Astrocyte (in vitro differentiated cells and primary cell): ENCODE data around the gene LRIG1. TPM values are rescaled to one million over a fixed set of nuclear protein-coding genes. Genes with fewer than 3 reads are reported as not detected.

Experiments used
- DNase-seq: peaks from one replicate; pipeline ENCODE4 v3.0.0-alpha.2; 2010; ENCODE audit warnings: low read depth
- FAIRE-seq: peaks from 2 replicates; lab custom pipeline; 2011; peaks lifted over from hg19 to GRCh38; lab: Jason Lieb, UNC
- H2AFZ ChIP-seq: 2 replicates; pipeline ENCODE4 v1.6.0; 2012; ENCODE audit warnings: low read depth, low read length, inconsistent platforms
- H3K27ac ChIP-seq: 2 replicates; pipeline ENCODE4 v1.5.1; 2011; ENCODE audit warnings: low read depth, low read length, inconsistent platforms
- H3K27me3 ChIP-seq: 2 replicates; pipeline ENCODE4 v1.6.0; 2011; ENCODE audit warnings: low read length, inconsistent platforms; ENCODE audit not compliant: insufficient read depth
- H3K36me3 ChIP-seq: 2 replicates; pipeline ENCODE4 v1.5.1; 2011; ENCODE audit warnings: low read length, inconsistent platforms; ENCODE audit not compliant: insufficient read depth
- H3K4me1 ChIP-seq: 2 replicates; pipeline ENCODE4 v1.5.1; 2011; ENCODE audit warnings: low read length, inconsistent platforms; ENCODE audit not compliant: insufficient read depth
- H3K4me2 ChIP-seq: 2 replicates; pipeline ENCODE4 v1.6.0; 2012; ENCODE audit warnings: low read length, inconsistent platforms
- H3K4me3 ChIP-seq: 2 replicates; pipeline ENCODE4 v1.5.1; 2011; ENCODE audit warnings: low read depth, mild to moderate bottlenecking, low read length, inconsistent platforms; ENCODE audit not compliant: insufficient read depth
- H3K79me2 ChIP-seq: 2 replicates; pipeline ENCODE4 v1.6.0; 2012; ENCODE audit warnings: mild to moderate bottlenecking, low read length, inconsistent platforms; ENCODE audit not compliant: insufficient read depth
- H3K9ac ChIP-seq: 2 replicates; pipeline ENCODE4 v1.6.0; 2012; ENCODE audit warnings: mild to moderate bottlenecking, low read length, inconsistent platforms
- H3K9me3 ChIP-seq: 2 replicates; pipeline ENCODE4 v1.5.1; 2012; ENCODE audit warnings: low read depth, mild to moderate bottlenecking, low read length, inconsistent platforms; ENCODE audit not compliant: insufficient read depth
- H4K20me1 ChIP-seq: 2 replicates; pipeline ENCODE4 v1.6.0; 2012; ENCODE audit warnings: low read length, inconsistent platforms; ENCODE audit not compliant: insufficient read depth
- H3K27ac Mint-ChIP-seq: one replicate; pipeline ENCODE4 v1.8.0; 2021; ENCODE audit warnings: mild to moderate bottlenecking, mixed read lengths; ENCODE audit not compliant: unreplicated experiment
- H3K27me3 Mint-ChIP-seq: one replicate; pipeline ENCODE4 v1.8.0; 2021; ENCODE audit warnings: low read depth, mixed read lengths; ENCODE audit not compliant: unreplicated experiment
- H3K36me3 Mint-ChIP-seq: one replicate; pipeline ENCODE4 v1.8.0; 2021; ENCODE audit warnings: low read depth, mixed read lengths; ENCODE audit not compliant: unreplicated experiment
- H3K4me1 Mint-ChIP-seq: one replicate; pipeline ENCODE4 v1.8.0; 2021; ENCODE audit warnings: low read depth, mixed read lengths; ENCODE audit not compliant: unreplicated experiment
- H3K4me3 Mint-ChIP-seq: one replicate; pipeline ENCODE4 v1.8.0; 2021; ENCODE audit warnings: mild to moderate bottlenecking, moderate library complexity, mixed read lengths; ENCODE audit not compliant: unreplicated experiment
- H3K9me3 Mint-ChIP-seq: one replicate; pipeline ENCODE4 v1.8.0; 2021; ENCODE audit warnings: mild to moderate bottlenecking, mixed read lengths; ENCODE audit not compliant: unreplicated experiment
- CTCF ChIP-seq: IDR thresholded peaks from 2 replicates; pipeline ENCODE4 v1.5.1; 2011; ENCODE audit warnings: low read depth, mild to moderate bottlenecking, inconsistent platforms, low read length, moderate library complexity; ENCODE audit not compliant: insufficient read depth
- EZH2 ChIP-seq: IDR thresholded peaks from 2 replicates; pipeline ENCODE4 v1.6.1; 2012; ENCODE audit warnings: mild to moderate bottlenecking, low read length, inconsistent platforms; ENCODE audit not compliant: insufficient read depth
- total RNA-seq: library from RNA; stranded (reverse); gene quantifications from 2 replicates; pipeline ENCODE4 v1.2.1, GENCODE V29; 2021

Gene LRIG1
- total RNA-seq, 1 donor from 2014 or later = 39.7 TPM

- Histone ChIP-seq H3K79me2 (no peaks in the 10 kb centered on the region), H3K9me3 (no peaks in the 10 kb centered on the region), H3K4me3 (no peak overlapping the region), H3K9ac (peak overlapping the region; percentile 45), H3K27me3 (no peaks in the 10 kb centered on the region), H3K36me3 (no peaks in the 10 kb centered on the region), H4K20me1 (no peaks in the 10 kb centered on the region), H2AFZ (peak overlapping the region; percentile 28), H3K4me1 (peaks cover 17% of the 10 kb centered on the region), H3K27ac (peak overlapping the region; percentile 70), H3K4me2 (peak overlapping the region; percentile 61)
- Mint-ChIP-seq H3K27ac (no peak overlapping the region), H3K36me3 (peaks cover 2% of the 10 kb centered on the region), H3K27me3 (no peaks in the 10 kb centered on the region), H3K9me3 (no peaks in the 10 kb centered on the region), H3K4me1 (peaks cover 17% of the 10 kb centered on the region), H3K4me3 (no peak overlapping the region)
- TF ChIP-seq EZH2 (no peak), CTCF (no peak)
- FAIRE-seq (no peak), DNase-seq (no peak)
Measured at GRCh38 chr3:66335671-66336070, 165.2 kb downstream of the LRIG1 start.
